Stimulated activated CD8-positive, alpha-beta memory T cell treated with anti-CD3 and anti-CD28 coated beads, Interleukin-4, amount 100 ng/mL, for 48 hours (primary cell): Measurements from ENCODE around the gene MSL3B.
"Not testable (repeated sequence)": the region's sequence is repeated elsewhere in the genome, so short reads cannot be mapped to it uniquely, and the experiment has no call there.

Source experiments
- DNase-seq: peaks from one replicate; pipeline ENCODE4 v3.0.0-alpha.2; 2020

MSL3B gene

DNA sequence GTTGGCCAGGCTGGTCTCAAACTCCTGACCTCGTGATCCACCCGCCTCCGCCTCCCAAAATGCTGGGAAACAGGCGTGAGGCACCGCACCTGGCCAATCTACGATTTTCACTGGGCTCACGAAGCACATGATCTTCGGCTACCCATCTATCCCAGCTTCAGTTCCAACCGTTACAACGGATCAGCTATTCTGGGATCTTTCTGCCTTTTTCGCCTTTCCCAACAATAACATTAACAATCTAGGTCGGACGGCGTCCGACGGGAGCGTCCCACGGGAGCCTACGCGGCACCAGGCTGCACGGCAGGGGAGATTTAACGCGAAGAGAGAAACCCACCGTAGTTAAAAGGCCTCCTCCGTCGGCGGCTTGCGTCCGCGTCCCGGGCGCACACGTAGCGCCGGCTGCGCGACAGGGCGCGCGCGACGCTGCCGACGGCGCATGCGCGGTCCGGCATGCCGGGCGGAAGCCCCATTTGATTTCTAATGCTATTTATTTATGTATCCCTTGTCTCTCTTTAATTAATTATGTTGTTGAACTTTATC is at the start of gene MSL3B:
Gene MSL3B (minus strand): TSS at position 394 of the 540 bp plus-strand sequence.
- DNase-seq, result peak; percentile 61

DNA sequence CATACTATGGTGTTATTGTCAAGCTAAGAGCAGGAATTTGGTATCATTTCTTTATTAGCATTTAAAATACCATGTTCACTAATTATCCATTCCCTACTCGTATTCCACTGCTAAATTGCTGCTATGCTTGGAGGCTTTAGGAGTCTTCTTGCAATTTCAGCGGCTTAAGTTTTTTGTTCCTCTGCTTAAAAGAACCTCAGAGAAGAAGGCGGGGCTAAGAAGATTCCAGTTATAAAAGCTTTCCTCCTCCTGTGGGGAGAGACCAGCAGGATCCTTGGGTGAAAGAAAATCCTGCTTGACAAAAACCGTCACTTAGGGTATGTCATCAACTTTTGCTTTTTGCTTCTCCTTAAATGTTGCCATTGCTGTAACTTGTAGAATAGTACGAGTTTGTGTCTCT is 48.9 kb upstream of the MSL3B start, which contains the start of gene TRPM8:
Gene TRPM8 (plus strand): TSS at position 258 of the 400 bp plus-strand sequence. CDS start 9,165 bp downstream, outside the sequence.
- no peak for DNase-seq

DNA sequence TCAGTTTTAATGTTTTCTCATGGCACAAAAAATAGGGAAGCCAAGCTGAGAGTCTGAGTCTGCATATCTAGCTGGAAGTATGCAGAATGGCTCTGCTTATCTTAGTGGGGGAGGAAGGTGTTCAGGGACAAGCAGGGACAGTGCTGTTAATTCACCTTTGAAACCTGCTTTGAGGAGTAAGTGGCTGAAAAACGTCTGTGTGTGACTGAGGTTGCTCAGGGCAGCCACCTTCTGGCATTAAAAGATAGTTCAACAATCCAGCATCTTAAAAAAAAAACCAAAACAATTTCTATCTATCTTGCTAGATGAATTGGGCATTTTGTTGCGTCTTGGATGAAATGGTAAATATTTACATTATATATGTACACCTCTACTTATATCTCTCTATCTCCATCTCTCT is 46.9 kb upstream of the MSL3B start:
- no peak for DNase-seq

DNA sequence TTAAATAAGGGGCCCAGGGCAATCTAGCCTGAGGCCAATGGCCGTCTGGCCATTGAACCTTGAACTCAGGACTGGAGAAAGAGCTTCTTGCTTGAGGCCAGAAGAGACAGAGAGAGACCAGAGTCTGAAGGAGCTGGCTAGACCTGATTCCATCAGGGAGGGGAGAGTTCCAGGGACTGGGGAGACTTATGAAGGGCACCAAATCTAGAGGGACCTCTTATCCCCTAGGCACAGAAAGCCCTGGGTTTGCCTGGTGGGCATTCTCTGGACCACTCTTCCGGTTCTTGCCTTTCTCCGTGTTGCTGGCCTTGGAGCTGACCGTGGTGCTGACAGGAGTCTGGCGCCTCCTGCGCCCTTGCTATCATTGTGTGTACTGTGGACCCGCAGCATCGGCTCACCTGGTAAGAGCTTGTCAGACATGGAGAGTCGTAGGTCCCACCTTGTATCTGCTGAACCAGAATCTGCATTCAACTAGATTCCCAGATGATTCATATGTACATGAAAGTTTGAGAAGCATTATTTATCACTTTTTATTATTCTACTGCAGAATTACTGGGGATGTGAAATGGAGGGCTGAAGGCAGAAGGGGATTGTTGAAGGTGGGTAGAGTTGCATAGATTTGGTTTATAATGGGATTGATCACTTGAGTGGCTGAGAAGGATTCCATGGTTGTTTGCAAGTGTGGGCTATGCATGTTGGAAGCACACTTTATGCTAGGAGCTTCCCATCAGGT is 44.7 kb upstream of the MSL3B start:
- peak; percentile 51 for DNase-seq

DNA sequence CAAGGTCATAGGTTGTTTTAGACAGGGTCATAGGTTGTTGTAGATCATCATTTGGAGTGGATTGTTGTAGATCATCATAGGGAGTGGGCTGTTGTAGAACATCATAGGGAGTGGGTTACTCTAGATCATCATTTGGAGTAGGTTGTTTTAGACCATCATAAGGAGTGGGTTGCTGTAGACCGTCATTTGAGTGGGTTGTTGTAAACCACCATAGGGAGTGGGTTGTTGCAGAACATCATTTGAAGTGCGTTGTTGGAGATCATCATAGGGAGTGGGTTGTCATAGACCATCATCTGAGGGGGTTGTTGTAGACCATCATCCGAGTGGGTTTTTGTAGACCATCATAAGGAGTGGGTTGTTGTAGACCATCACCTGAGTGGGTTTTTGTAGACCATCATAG is 39.4 kb upstream of the MSL3B start:
- DNase-seq, result no peak

DNA sequence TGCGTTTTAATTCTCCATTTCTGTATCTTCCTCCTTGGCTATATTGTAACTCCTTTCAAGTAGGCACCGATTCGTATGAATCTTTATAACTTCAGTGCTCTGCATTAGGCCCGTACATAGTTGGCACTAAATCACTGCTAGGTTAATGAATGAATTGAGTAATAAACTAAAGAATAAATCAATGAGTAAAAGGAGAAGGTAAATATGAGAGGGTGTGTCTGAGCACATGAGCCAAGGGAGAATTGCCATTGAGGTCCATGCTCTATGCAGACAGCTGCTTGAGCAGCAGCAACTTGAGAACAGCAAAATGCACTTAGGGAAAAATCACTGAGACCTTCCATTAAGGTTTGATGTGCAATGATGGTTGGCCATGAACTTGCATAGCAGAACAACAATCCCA is 37.8 kb upstream of the MSL3B start:
- DNase-seq, result no peak

DNA sequence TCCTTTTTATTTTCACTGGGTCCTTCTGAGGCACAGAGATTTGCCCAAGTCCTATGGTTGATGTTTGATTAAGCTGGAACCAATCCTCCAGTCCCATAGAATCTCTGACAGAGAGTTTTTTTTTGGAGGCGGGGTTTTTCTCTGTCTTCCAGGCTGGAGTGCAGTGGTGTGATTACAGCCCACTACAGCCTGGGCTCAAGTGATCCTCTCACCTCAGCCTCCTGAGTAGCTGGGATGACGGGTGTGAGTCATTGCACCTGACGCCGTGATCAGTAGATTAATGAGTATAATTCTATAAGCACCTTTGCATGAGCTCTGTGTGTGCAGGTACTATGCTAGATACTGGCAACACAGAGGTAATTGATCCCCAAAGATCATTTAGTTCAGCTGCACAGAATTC is 33.7 kb upstream of the MSL3B start:
- no peak for DNase-seq

DNA sequence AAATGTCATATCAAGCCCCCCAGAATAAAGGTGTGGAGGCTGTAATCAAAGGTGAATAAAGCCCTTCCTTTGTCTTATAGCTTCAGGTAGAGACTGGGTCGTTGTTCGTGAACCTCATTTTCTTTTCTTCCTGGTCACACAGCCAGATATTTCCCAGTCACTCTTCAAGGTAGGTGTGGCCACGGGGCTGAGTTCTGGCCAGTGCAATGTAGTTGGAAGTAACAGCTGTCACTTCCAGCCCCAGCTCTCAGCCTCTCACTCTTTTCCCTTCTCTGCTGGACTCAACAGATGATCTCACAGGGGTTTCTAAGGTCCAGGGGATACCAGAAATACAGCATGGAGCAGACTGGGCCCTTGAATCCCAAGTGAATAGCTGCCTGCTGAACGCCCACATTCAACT is 33.2 kb upstream of the MSL3B start:
- no peak for DNase-seq

DNA sequence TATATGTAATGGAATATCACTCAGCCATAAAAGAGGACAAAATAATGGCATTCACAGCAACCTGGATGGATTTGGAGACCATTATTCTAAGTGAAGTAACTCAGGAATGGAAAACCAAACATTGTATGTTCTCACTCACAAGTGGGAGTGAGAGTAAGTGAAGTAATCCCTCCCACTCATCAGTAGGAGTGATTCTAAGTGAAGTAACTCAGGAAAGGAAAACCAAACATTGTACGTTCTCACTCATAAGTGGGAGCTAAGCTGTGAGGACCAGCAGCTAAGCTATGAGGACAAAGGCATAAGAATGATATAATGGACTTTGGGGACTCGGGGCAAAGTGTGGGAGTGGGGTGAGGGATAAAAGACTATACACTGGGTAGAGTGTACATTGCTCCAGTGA is 28.1 kb upstream of the MSL3B start:
- not testable (repeated sequence) for DNase-seq

DNA sequence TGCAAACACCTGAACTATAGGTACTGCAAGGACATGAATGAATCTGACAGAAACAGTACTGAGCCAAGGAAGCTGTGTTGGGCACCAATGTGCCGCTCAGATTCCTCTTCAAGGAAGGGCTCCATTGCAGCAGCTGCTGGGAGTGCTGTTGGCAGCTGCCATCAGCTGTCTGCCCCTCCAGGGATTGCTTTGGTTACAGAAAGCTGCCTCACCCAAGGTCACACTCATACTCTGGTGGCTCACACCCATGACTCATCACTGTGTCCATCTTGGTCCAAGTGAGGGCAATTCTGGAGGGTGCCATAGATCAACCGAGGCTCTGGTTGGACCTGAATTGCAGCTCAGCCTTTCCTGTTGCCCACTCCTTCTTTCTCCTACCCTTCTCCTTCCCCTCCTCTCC is 24.6 kb upstream of the MSL3B start:
- DNase-seq, result no peak

DNA sequence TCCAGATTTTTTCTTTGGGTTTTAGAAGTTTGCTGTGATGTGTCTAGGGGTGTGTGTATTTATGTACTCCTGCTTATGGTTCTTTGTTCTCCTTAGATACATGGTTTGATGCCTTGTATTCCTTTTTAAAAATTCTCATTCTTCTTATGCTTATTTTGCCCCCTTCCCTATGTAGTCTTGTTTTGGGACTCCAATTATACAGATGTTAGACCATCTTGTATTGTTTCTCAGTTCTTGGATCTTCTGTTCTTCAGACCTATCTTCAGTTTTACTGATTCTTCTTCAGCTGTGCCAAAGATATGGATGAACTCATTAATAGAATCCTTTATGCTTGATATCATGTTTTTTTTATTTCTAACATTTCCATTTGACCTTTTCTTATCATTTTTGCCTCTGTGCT is 14.2 kb upstream of the MSL3B start:
- DNase-seq, result no peak

DNA sequence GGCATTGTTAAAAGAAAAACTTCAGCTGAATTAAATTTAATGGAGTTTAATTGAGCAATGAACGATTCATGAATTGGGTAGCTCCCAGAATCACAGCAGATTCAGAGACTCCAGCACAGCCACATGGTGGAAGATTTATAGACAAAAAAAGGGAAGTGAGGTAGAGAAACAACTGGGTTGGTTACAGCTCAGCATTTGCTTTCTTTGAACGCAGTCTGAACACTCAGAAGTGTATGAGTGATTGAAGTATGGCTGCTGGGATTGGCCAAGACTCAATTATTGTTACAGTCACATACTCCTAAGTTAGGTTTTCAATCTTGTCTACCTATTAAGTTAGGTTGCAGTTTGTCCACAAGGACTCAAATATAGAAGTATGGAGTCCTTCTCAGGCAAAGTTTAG is 3.9 kb upstream of the MSL3B start:
- not testable (repeated sequence) for DNase-seq

DNA sequence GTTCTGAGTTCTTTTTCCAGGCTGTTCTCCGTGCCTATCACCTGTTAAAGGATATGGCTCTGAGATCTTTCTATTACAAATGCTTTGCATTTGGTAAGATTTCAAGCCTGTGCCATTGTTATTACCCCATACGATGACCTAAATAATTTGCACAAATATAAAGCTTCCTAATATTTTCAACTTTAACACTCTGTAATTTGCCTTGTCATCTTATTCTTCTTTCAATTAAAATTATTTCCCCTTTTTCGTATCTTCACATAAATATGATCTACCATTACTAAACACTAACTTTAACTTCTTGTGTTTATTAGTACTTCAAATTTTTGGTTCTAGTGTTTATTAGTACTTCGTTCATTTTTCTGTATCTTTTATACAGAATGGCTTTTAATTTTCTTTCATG is 3.2 kb upstream of the MSL3B start:
- no peak for DNase-seq

DNA sequence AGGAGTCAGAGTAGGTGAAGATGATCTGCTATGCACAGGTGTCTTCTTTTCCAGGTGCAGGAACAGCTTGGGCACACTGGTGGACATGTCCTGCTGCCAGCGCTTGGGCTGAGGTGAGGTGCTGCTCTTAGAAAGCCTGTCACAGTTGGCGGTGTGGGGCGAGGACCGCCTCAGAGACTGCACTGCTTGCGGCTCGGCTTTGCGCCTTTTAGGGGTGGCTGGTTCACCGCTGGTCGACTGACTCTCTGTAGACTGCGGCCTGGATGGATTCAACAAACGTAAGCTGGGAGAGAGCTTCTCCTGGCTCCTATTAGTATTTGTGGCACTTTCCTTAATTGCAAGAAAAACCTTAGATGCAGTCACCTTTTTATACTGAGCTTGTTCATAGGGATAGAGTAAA is 1.7 kb downstream of the MSL3B start:
- no peak for DNase-seq

DNA sequence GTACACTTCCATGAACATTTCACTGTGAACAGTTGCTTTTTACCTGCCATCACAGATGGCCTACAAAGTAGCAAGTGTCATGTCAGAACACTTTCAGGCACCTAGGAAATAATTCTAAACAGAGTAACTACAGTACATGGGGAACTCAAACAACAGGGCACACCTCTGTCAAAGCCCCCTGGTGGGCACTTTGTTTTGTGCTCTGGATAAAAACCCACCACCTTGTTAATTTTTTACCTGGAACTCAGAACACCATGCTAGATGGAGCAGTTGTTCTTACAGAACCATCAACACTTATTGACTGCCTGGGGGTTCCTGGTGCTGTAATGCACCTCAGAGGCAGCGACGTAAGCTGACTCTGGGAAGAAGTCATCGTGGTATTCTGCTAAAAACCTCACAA is 2.3 kb downstream of the MSL3B start:
- no peak for DNase-seq

DNA sequence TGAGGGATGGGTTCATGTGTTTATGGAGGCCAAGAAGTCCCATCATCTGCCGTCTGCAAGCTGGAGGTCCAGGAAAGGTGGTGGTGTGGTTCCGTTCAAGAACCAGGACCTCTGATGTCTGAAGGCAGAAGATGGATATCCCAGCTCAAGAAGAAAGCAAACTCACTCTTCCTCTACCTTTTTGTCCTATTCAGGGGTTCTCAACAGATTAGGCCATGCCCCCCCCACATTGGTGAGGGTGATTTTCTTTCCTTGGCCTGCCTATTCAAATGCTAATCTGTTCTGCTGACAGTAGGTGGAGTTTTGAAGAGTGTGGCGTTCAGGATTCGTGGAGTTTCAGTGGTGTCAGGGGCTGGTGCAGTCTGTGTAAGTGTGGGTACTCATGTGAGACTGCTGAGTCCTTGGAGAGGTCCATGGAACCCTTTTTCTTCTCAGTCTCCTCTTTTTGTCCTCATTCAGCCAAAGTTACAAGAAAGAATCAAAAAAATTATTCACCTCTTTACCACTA is 5.9 kb downstream of the MSL3B start:
- DNase-seq, result no peak

DNA sequence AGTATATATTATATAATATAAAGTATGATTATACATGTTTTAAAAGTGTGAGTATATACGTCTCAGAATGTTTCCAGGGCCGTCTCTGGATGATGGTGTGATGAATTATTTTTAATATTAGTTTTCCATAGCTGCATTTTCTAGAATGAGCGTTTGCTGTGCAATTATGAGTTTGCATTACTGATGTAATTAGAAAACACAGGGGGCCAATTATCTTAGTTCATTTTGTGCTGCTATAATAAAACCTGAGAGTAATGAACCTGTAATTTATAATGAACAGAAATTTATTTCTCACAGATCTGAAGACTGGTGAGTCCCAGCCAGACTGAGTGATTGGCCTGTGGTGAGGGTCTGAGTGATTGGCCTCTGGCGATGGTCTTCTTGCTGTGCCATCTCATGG is 9.9 kb downstream of the MSL3B start:
- no peak for DNase-seq

DNA sequence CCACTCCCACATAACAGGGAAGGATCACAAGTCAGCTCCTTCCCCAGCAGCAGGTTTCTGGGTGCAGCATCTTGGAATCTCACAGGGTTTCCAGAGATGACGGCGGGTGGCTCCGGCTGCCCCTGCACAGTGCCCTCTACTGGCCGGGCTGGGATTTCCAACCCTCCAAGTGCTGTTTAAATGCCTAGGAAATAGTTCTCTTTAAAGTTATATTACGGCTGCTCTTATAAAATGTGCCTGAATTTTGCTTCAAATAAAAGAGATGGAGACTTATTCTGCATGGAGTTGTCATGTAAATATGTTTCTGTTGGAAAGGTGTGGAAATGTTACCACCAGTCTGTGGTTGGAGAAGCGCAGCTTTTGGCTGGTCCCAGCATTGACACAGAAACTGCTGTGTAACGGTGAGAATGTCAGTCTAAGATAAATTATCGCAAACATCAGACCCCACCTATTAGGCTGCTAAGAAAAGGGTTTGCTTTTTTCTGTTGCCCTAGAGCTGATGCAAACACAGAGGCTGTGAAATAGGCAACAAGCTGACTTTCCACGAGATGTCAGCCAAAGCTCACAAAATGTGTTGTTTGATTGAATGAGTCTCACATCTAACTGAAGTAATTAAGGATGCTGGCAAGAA is 10.6 kb downstream of the MSL3B start:
- peak; percentile 83 for DNase-seq

DNA sequence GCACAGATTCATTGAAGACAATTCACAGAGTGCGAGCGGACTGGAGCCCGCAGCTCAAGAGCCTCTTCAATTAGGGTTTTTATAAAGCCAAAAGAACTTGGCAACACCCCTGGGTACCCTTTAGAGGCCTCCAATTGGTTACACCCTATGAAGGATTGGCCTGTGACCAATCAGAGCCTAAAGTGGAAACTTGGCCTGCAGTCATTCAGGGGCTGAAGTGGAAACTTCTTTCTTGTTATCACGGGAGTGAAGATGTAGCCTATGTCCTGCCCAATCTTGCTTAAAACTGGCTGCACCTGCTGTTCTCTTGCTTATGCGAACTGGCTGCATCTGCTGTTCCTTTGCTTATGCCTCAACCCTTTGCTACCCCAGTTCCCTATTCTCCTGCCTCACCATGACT is 12.0 kb downstream of the MSL3B start:
- no peak for DNase-seq

DNA sequence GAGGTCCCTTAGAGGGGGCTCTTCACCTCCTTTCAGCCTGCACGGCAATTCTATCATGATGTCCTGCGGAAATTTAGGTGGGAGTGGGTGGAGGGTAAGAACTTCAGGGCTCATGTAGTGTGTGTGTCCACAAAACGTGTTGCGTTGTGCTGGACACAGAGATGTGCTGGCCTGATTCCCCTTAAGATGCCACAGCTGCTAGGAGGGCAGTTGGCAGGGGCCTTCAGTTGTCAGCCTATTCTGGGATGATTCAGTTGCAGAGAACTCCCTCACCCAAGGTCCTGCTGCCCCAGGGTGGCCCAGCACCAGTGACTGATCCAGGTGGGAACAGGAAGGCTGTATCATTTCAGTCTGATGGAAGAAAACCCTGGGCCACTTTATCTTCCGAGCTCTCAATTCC is 12.8 kb downstream of the MSL3B start:
- DNase-seq, result no peak

DNA sequence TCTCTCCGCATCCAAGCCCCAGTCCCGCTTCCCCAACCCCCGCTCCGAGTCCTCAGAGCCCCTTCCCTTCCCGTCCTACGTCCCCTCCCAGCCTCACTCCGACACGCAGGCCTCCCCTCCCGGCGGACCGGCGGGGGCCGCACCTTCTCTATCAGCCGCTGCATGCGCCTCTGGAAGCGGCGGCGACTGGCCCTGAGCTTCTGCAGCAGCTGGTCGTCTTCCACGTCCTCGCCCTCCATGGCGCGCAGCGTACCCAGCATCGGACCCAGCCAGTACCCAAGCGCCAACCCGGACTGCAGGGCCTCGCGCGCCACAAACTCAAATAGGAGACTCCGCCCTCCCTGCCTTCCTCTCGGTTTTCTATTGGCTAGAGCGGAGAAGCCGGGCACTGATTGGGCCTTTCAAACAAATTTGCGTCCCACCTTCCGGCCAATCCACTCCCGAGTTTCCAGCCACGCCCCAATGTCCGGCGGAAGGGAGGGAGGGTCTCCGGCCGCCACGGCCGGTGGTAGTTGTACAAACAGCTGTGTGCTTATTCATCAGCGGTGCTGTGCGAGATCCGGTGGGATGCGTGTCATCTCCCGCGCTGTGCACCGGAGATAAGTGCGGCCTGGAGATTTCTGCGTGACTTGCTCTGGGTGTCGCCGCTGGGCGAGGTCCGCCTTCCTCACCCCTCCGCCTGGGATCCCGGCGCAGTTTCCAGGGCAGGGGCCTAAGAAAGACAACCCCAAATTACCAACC is 13.8 kb downstream of the MSL3B start, which contains the start of gene HJURP:
Gene HJURP (minus strand): TSS at position 295 of the 741 bp plus-strand sequence. CDS start 35 bp downstream, at position 260.
- peak; percentile 94 for DNase-seq

DNA sequence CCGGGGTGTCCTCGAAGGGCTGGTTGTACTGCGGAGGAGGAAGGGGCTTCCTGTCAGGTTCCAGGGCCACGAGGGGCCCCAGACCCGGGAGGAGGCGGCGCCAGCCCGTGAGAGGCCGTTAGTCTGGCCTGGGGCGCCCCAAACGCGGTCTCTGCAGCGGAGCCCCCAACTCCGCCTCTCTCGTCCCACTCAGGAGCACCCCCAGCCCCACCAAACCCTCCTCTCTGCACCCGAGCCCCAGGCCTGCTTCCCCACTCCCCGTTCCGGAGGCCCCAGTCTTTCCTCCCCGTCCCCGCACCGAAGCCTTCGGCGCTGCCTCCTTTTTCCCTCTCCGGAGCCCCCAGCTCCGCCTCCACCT is 14.3 kb downstream of the MSL3B start:
- DNase-seq, result no peak

DNA sequence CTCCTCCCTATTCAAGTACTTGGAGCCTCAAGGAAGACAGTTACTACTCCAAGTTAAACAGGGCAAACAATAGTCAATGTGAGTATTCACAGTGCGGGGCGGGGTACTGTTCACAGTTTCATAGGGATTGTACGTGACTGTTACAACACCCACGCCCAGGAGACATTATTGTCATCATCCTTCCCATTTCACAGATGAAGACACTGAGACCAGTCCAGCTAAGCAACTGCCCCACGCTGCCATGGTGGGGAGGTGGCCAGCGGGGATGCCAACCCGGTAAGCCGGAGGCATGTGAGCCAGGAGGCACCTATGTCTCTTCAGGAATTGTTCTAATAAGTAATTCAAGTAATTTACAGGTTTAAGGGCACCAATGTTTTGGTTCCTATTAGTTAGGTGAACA is 14.8 kb downstream of the MSL3B start:
- no peak for DNase-seq

DNA sequence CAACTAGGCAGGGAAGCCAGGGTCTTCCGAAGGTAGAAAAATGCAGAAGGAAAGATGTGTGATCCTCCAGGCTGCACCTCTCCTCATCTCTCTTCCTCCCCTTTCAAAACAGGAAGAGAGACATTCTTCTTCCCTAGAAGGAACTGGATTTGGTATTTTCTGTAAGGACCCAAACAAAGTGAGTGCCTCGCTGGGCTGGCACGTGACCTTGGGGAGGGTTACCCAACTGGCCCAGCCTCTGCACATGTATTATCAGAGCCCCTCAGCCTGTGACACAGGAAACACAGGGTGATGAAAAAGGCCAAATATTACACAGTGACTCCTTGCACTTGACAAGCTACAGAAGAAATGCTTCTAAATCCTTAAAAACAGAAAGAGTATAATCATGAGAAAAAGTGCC is 16.1 kb downstream of the MSL3B start:
- DNase-seq, result no peak
